H9 (cell line): ENCODE data around the gene TDRD3. TPM values are rescaled to one million over a fixed set of nuclear protein-coding genes. Genes with fewer than 3 reads are reported as not detected.

Experiments used
- DNase-seq: peaks from one replicate; pipeline ENCODE4 v3.0.0-alpha.2; 2017
- H2AFZ ChIP-seq: one replicate; pipeline ENCODE4 v1.6.1; 2013; ENCODE audit warnings: mild to moderate bottlenecking, low read length, control low read depth, moderate library complexity
- H2AK5ac ChIP-seq: 2 replicates; pipeline ENCODE4 v1.6.1; 2013; ENCODE audit warnings: low read length, control low read depth, mixed read lengths; ENCODE audit not compliant: insufficient read length
- H2BK120ac ChIP-seq: one replicate; pipeline ENCODE4 v1.6.1; 2013; ENCODE audit warnings: low read depth, mild to moderate bottlenecking, low read length, control low read depth, inconsistent platforms; ENCODE audit not compliant: poor library complexity, severe bottlenecking
- H2BK12ac ChIP-seq: 2 replicates; pipeline ENCODE4 v1.6.1; 2013; ENCODE audit warnings: low read length, control low read depth, mixed read lengths, low read depth; ENCODE audit not compliant: insufficient read length
- H2BK15ac ChIP-seq: 2 replicates; pipeline ENCODE4 v1.6.1; 2013; ENCODE audit warnings: low read depth, low read length, control low read depth
- H2BK20ac ChIP-seq: one replicate; pipeline ENCODE4 v1.6.1; 2013; ENCODE audit warnings: low read depth, mild to moderate bottlenecking, low read length, control low read depth, inconsistent platforms; ENCODE audit not compliant: poor library complexity, severe bottlenecking
- H2BK5ac ChIP-seq: 2 replicates; pipeline ENCODE4 v1.6.1; 2013; ENCODE audit warnings: low read length, control low read depth, mixed read lengths; ENCODE audit not compliant: insufficient read length
- H3K14ac ChIP-seq: 2 replicates; pipeline ENCODE4 v1.6.1; 2013; ENCODE audit warnings: low read length, control low read depth; ENCODE audit not compliant: insufficient read depth
- H3K18ac ChIP-seq: 2 replicates; pipeline ENCODE4 v1.6.1; 2013; ENCODE audit warnings: low read depth, mild to moderate bottlenecking, mixed read lengths, low read length, control low read depth; ENCODE audit not compliant: insufficient read length
- H3K23ac ChIP-seq: 2 replicates; pipeline ENCODE4 v1.6.1; 2013; ENCODE audit warnings: low read length, control low read depth, mixed read lengths, low read depth; ENCODE audit not compliant: insufficient read length
- H3K23me2 ChIP-seq: 2 replicates; pipeline ENCODE4 v1.6.1; 2013; ENCODE audit warnings: low read depth, mild to moderate bottlenecking, mixed read lengths, low read length, control low read depth; ENCODE audit not compliant: insufficient read length, poor library complexity, severe bottlenecking
- H3K27ac ChIP-seq: 2 replicates; pipeline ENCODE4 v1.5.1; 2013; ENCODE audit warnings: low read length, control low read depth, mixed read lengths, low read depth; ENCODE audit not compliant: insufficient read length
- H3K27me3 ChIP-seq: 2 replicates; pipeline ENCODE4 v1.6.1; 2013; ENCODE audit warnings: low read length, control low read depth, inconsistent platforms; ENCODE audit not compliant: insufficient read depth
- H3K4ac ChIP-seq: 2 replicates; pipeline ENCODE4 v1.6.1; 2013; ENCODE audit warnings: low read depth, mild to moderate bottlenecking, control low read depth, inconsistent platforms, low read length, moderate library complexity
- H3K4me1 ChIP-seq: 2 replicates; pipeline ENCODE4 v1.6.1; 2013; ENCODE audit warnings: low read length, control low read depth, inconsistent platforms; ENCODE audit not compliant: insufficient read depth
- H3K4me2 ChIP-seq: 2 replicates; pipeline ENCODE4 v1.6.1; 2013; ENCODE audit warnings: low read length, control low read depth, mixed read lengths; ENCODE audit not compliant: insufficient read length, insufficient read depth
- H3K56ac ChIP-seq: 2 replicates; pipeline ENCODE4 v1.6.1; 2013; ENCODE audit warnings: low read depth, mild to moderate bottlenecking, mixed read lengths, low read length, control low read depth; ENCODE audit not compliant: insufficient read length
- H3K79me1 ChIP-seq: 2 replicates; pipeline ENCODE4 v1.6.1; 2013; ENCODE audit warnings: low read depth, mild to moderate bottlenecking, moderate library complexity, low read length, control low read depth, inconsistent platforms; ENCODE audit not compliant: insufficient read depth, poor library complexity, severe bottlenecking
- H3K79me2 ChIP-seq: 2 replicates; pipeline ENCODE4 v1.6.1; 2013; ENCODE audit warnings: low read length, control low read depth, inconsistent platforms; ENCODE audit not compliant: insufficient read depth
- H3K9ac ChIP-seq: 2 replicates; pipeline ENCODE4 v1.6.1; 2013; ENCODE audit warnings: low read length, control low read depth, mixed read lengths; ENCODE audit not compliant: insufficient read length; ENCODE audit errors: extremely low read depth
- H3K9me3 ChIP-seq: one replicate; pipeline ENCODE4 v1.6.1; 2013; ENCODE audit warnings: low read depth, low read length, inconsistent platforms; ENCODE audit not compliant: control insufficient read depth
- H3T11ph ChIP-seq: one replicate; pipeline ENCODE4 v1.6.1; 2013; ENCODE audit warnings: mild to moderate bottlenecking, low read length, control low read depth, inconsistent platforms
- H4K20me1 ChIP-seq: one replicate; pipeline ENCODE4 v1.6.1; 2013; ENCODE audit not compliant: control insufficient read depth, insufficient read length, insufficient read depth
- H4K5ac ChIP-seq: 2 replicates; pipeline ENCODE4 v1.6.1; 2013; ENCODE audit warnings: low read depth, mild to moderate bottlenecking, mixed read lengths, low read length, control low read depth; ENCODE audit not compliant: insufficient read length
- H4K8ac ChIP-seq: replicated peaks from 2 replicates; pipeline ENCODE4 v1.6.1; 2013; ENCODE audit warnings: low read length, control low read depth, mixed read lengths, low read depth; ENCODE audit not compliant: insufficient read length
- H4K91ac ChIP-seq: 2 replicates; pipeline ENCODE4 v1.6.1; 2013; ENCODE audit warnings: low read depth, mild to moderate bottlenecking, moderate library complexity, mixed read lengths, low read length, control low read depth; ENCODE audit not compliant: insufficient read length
- H3K27ac Mint-ChIP-seq, 3 experiments: 2 replicates in 2 of 3; 3 replicates in 1 of 3; pipeline ENCODE4 v1.8.0; 2020 to 2021; ENCODE audit warnings: mixed read lengths in 3 of 3, mild to moderate bottlenecking in 1 of 3, moderate library complexity in 1 of 3
- H3K27me3 Mint-ChIP-seq: 2 replicates; pipeline ENCODE4 v1.8.0; 2021; ENCODE audit warnings: low read depth, mild to moderate bottlenecking, moderate library complexity, mixed read lengths
- H3K36me3 Mint-ChIP-seq, 3 experiments: 2 replicates in 2 of 3; 3 replicates in 1 of 3; pipeline ENCODE4 v1.8.0; 2020 to 2021; ENCODE audit warnings: low read depth in 3 of 3, mixed read lengths in 3 of 3; ENCODE audit not compliant: insufficient read depth in 1 of 3
- H3K4me1 Mint-ChIP-seq, 2 experiments: 2 replicates each; pipeline ENCODE4 v1.8.0; 2020; ENCODE audit warnings: mixed read lengths in 2 of 2
- H3K4me3 Mint-ChIP-seq, 2 experiments: 2 replicates in 1 of 2; 3 replicates in 1 of 2; pipeline ENCODE4 v1.8.0; 2020 to 2021; ENCODE audit warnings: mild to moderate bottlenecking in 2 of 2, mixed read lengths in 2 of 2, moderate library complexity in 1 of 2
- H3K9me3 Mint-ChIP-seq, 2 experiments: 2 replicates in 1 of 2; 3 replicates in 1 of 2; pipeline ENCODE4 v1.8.0; 2020; ENCODE audit warnings: mild to moderate bottlenecking in 2 of 2, mixed read lengths in 2 of 2, moderate library complexity in 1 of 2
- CTCF ChIP-seq: fragments of 200-600 bp; sonication (generic); conservative IDR thresholded peaks from 3 replicates; pipeline ENCODE4 v1.8.0; 2021; ENCODE audit warnings: antibody characterized with exemption, mild to moderate bottlenecking
- WGBS: extraction: QIAGEN DNeasy Blood & Tissue Kit; methylation state at CpG from one replicate; pipeline ENCODE4 v1.1.7; 2013; ENCODE audit warnings: missing lambda C conversion rate, low lambda C conversion rate, mixed read lengths; ENCODE audit not compliant: insufficient read length; ENCODE audit errors: extremely low coverage; 5-methylcytosine and 5-hydroxymethylcytosine counted together
- total RNA-seq: library from RNA; stranded (reverse); gene quantifications from 2 replicates; pipeline ENCODE4 v1.2.1, GENCODE V29; 2021

The TDRD3 gene
- total RNA-seq, 1 experiment from 2014 or later, result 16.1 TPM

DNA sequence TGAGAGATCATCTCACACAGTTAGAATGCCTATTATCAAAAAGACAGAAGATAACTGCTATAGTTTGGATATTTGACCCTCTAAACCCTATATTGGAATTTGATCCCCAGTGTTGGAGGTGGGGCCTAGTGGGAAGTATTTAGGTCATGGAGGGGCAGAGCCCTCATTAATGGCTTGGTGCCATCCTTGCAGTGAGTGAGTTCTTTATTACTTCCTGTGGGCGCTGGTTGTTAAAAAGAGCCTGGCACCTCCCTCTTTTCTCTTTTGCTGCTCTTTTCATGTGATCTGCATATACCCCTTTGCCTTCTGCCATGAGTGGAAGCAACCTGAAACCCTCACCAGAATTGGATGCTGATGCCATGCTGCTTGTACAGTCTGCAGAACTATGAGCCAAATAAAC lies 66.8 kb downstream of the TDRD3 start:
- Histone ChIP-seq H3K79me2 (no peaks in the 10 kb centered on the region), H3K4me2 (no peak overlapping the region), H4K5ac (no peak overlapping the region), H3T11ph (no peak overlapping the region), H3K79me1 (no peaks in the 10 kb centered on the region), H2BK120ac (no peak overlapping the region), H3K14ac (no peak overlapping the region), H2BK5ac (no peak overlapping the region), H3K23me2 (no peaks in the 10 kb centered on the region), H2AFZ (no peak overlapping the region), H3K4ac (no peak overlapping the region), H3K18ac (no peak overlapping the region), H4K91ac (no peak overlapping the region), H4K8ac (no peak overlapping the region), H3K27ac (no peak overlapping the region), H3K4me1 (no peaks in the 10 kb centered on the region), H2BK12ac (no peak overlapping the region), H3K9me3 (no peaks in the 10 kb centered on the region), H2BK20ac (no peak overlapping the region), H3K27me3 (no peaks in the 10 kb centered on the region), H3K9ac (no peak overlapping the region), H3K23ac (no peak overlapping the region), H3K56ac (no peak overlapping the region), H2AK5ac (no peak overlapping the region), H2BK15ac (no peak overlapping the region), H4K20me1 (no peaks in the 10 kb centered on the region)
- no peak for TF ChIP-seq CTCF
- peaks cover 0 to 4% of the 10 kb centered on the region in 2 experiments; a peak in 2 of 4 replicates for H3K4me1 Mint-ChIP-seq
- no peak for DNase-seq
- H3K27ac Mint-ChIP-seq, result peak overlapping the region in 2 of 3 experiments; percentile 75 to 90; a peak in 2 of 7 replicates
- no CpG with 5 or more reads among the region's 1 CpG for WGBS
- no peak overlapping the region for H3K4me3 Mint-ChIP-seq
- peaks cover 5 to 10% (median 6%) of the 10 kb centered on the region in 3 experiments for H3K36me3 Mint-ChIP-seq
- no peaks in the 10 kb centered on the region for H3K27me3 Mint-ChIP-seq
- no peaks in the 10 kb centered on the region for H3K9me3 Mint-ChIP-seq
